SK-N-SH treated with all-trans-retinoic acid at 6 μM for 48 hours (cell line): ENCODE data around the gene NUBP1.

Source experiments
- ATAC-seq: fragments of 200-7000 bp; cut with Tn5 transposase; 3 replicates; pipeline ENCODE4 v1.9.1; 2020; ENCODE audit warnings: mild to moderate bottlenecking, moderate library complexity
- ARNTL ChIP-seq: fragments of 450-650 bp; formaldehyde crosslinking; IDR thresholded peaks from 2 replicates; pipeline ENCODE4 v1.5.0; 2020; ENCODE audit warnings: low read depth, mild to moderate bottlenecking, moderate library complexity, borderline replicate concordance
- BACH2 ChIP-seq: fragments of 250-450 bp; sonication (Bioruptor Pico); IDR thresholded peaks from 2 replicates; pipeline ENCODE4 v1.9.0; 2021; ENCODE audit warnings: mild to moderate bottlenecking, borderline replicate concordance
- CSDC2 ChIP-seq: fragments of 250-450 bp; sonication (Bioruptor Pico); IDR thresholded peaks from 2 replicates; pipeline ENCODE4 v1.5.0; 2020; ENCODE audit warnings: mild to moderate bottlenecking, moderate library complexity
- CSRNP3 ChIP-seq: fragments of 250-450 bp; sonication (Bioruptor Pico); IDR thresholded peaks from 2 replicates; pipeline ENCODE4 v1.5.1; 2021; ENCODE audit warnings: mild to moderate bottlenecking, moderate library complexity
- ESRRG ChIP-seq: fragments of 250-450 bp; sonication (Bioruptor Pico); IDR thresholded peaks from 2 replicates; pipeline ENCODE4 v1.6.1; 2021; ENCODE audit warnings: mild to moderate bottlenecking
- ISL1 ChIP-seq: fragments of 250-450 bp; sonication (Bioruptor Pico); IDR thresholded peaks from 2 replicates; pipeline ENCODE4 v2.1.2; 2022; ENCODE audit warnings: mild to moderate bottlenecking, moderate library complexity
- OSR1 ChIP-seq: fragments of 250-450 bp; sonication (Bioruptor Pico); IDR thresholded peaks from 2 replicates; pipeline ENCODE4 v1.8.0; 2022; ENCODE audit warnings: moderate library complexity, mild to moderate bottlenecking, inconsistent platforms
- PATZ1 ChIP-seq: fragments of 250-450 bp; sonication (Bioruptor Pico); IDR thresholded peaks from 2 replicates; pipeline ENCODE4 v1.8.0; 2020; ENCODE audit warnings: mild to moderate bottlenecking, moderate library complexity, borderline replicate concordance
- POU6F1 ChIP-seq: fragments of 250-450 bp; sonication (Bioruptor Pico); IDR thresholded peaks from 2 replicates; pipeline ENCODE4 v1.8.0; 2021; ENCODE audit warnings: low read depth, mild to moderate bottlenecking, moderate library complexity, borderline replicate concordance
- RARB ChIP-seq: fragments of 250-450 bp; sonication (Bioruptor Pico); IDR thresholded peaks from 2 replicates; pipeline ENCODE4 v1.8.0; 2021; ENCODE audit warnings: mild to moderate bottlenecking, moderate library complexity
- SNAI2 ChIP-seq: fragments of 250-450 bp; sonication (Bioruptor Pico); IDR thresholded peaks from 2 replicates; pipeline ENCODE4 v1.5.0; 2020; ENCODE audit warnings: mild to moderate bottlenecking, moderate library complexity
- TCF4 ChIP-seq: fragments of 250-450 bp; sonication (Bioruptor Pico); IDR thresholded peaks from 2 replicates; pipeline ENCODE4 v1.8.0; 2021; ENCODE audit warnings: mild to moderate bottlenecking, moderate library complexity, borderline replicate concordance
- TOX ChIP-seq: fragments of 250-450 bp; sonication (Bioruptor Pico); IDR thresholded peaks from 2 replicates; pipeline ENCODE4 v1.8.0; 2021; ENCODE audit warnings: mild to moderate bottlenecking, moderate library complexity, borderline replicate concordance
- TSHZ2 ChIP-seq: fragments of 250-450 bp; sonication (Bioruptor Pico); IDR thresholded peaks from 2 replicates; pipeline ENCODE4 v1.5.0; 2020; ENCODE audit warnings: mild to moderate bottlenecking, moderate library complexity
- ZC3H10 ChIP-seq: fragments of 250-450 bp; sonication (Bioruptor Pico); IDR thresholded peaks from 2 replicates; pipeline ENCODE4 v1.5.1; 2021; ENCODE audit warnings: mild to moderate bottlenecking, moderate library complexity
- ZNF565 ChIP-seq: fragments of 450-650 bp; formaldehyde crosslinking; conservative IDR thresholded peaks from 2 replicates; pipeline ENCODE4 v1.5.0; 2020; ENCODE audit warnings: low read depth, mild to moderate bottlenecking, moderate library complexity

NUBP1 gene

GRCh38 chr16:10743610-10744369 lies at the start of gene NUBP1:
Gene NUBP1 (plus strand): TSS chr16:10743842. CDS start chr16:10743864, 22 bp downstream.
- peak; percentile 93 for ATAC-seq
- TF ChIP-seq TSHZ2 (CRISPR knock-in tag): no peak
- TF ChIP-seq POU6F1 (CRISPR knock-in tag): no peak
- TF ChIP-seq BACH2: no peak
- TF ChIP-seq PATZ1: peak; percentile 36; the same call in 1 of the 2 replicates

GRCh38 chr16:10693889-10694288 lies 49.8 kb upstream of the NUBP1 start:
- TF ChIP-seq ZNF565: no peak
- no peak for TF ChIP-seq TSHZ2 (CRISPR knock-in tag)
- no peak for TF ChIP-seq CSRNP3 (CRISPR knock-in tag)
- TF ChIP-seq TCF4 (CRISPR knock-in tag): no peak
- no peak for TF ChIP-seq SNAI2 (CRISPR knock-in tag)
- TF ChIP-seq OSR1 (CRISPR knock-in tag): no peak
- no peak for TF ChIP-seq ISL1 (CRISPR knock-in tag)
- no peak for TF ChIP-seq PATZ1
- no peak for TF ChIP-seq ARNTL (CRISPR knock-in tag)
- TF ChIP-seq CSDC2 (CRISPR knock-in tag): no peak
- TF ChIP-seq, all 23 proteins: peak for 0
- ATAC-seq: no peak

GRCh38 chr16:10694306-10694705 lies 49.3 kb upstream of the NUBP1 start:
- no peak for ATAC-seq
- TF ChIP-seq POU6F1 (CRISPR knock-in tag) (no peak), ZNF565 (no peak), BACH2 (no peak), RARB (CRISPR knock-in tag) (no peak), ESRRG (no peak), ARNTL (CRISPR knock-in tag) (no peak), SNAI2 (CRISPR knock-in tag) (no peak), TOX (CRISPR knock-in tag) (no peak), ZC3H10 (CRISPR knock-in tag) (no peak), TSHZ2 (CRISPR knock-in tag) (no peak)
